GM12873 (cell line): ENCODE data around the gene RIMKLA.

Experiments used
- TF ChIP-seq, protein P1 (sequence below): IDR thresholded peaks from 2 replicates; pipeline ENCODE4 v1.5.1; 2012; ENCODE audit warnings: low read depth, mild to moderate bottlenecking, moderate library complexity, low read length, control low read depth; ENCODE audit not compliant: insufficient read depth; ENCODE audit errors: missing control alignments

RIMKLA gene

DNA sequence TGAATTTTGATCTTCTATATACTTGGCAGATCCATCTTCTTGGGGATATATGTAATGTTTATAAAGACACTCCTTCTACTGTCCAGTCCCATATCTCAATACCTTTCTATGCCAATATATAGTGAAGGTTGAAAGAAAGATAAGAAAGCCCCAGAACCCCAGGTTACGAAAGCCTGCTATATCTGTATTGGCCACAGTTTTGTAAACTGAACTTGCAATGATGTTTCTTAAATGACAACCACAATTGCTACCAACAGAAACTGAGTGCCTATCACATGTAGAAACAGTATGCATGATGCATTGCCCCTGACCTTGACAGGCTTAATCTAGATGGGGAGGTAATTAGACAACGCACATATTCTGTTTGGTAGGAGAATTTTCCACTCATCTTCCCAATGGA lies 7.8 kb upstream of the RIMKLA start:
- TF ChIP-seq, protein P1, sequence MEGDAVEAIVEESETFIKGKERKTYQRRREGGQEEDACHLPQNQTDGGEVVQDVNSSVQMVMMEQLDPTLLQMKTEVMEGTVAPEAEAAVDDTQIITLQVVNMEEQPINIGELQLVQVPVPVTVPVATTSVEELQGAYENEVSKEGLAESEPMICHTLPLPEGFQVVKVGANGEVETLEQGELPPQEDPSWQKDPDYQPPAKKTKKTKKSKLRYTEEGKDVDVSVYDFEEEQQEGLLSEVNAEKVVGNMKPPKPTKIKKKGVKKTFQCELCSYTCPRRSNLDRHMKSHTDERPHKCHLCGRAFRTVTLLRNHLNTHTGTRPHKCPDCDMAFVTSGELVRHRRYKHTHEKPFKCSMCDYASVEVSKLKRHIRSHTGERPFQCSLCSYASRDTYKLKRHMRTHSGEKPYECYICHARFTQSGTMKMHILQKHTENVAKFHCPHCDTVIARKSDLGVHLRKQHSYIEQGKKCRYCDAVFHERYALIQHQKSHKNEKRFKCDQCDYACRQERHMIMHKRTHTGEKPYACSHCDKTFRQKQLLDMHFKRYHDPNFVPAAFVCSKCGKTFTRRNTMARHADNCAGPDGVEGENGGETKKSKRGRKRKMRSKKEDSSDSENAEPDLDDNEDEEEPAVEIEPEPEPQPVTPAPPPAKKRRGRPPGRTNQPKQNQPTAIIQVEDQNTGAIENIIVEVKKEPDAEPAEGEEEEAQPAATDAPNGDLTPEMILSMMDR = no peak

DNA sequence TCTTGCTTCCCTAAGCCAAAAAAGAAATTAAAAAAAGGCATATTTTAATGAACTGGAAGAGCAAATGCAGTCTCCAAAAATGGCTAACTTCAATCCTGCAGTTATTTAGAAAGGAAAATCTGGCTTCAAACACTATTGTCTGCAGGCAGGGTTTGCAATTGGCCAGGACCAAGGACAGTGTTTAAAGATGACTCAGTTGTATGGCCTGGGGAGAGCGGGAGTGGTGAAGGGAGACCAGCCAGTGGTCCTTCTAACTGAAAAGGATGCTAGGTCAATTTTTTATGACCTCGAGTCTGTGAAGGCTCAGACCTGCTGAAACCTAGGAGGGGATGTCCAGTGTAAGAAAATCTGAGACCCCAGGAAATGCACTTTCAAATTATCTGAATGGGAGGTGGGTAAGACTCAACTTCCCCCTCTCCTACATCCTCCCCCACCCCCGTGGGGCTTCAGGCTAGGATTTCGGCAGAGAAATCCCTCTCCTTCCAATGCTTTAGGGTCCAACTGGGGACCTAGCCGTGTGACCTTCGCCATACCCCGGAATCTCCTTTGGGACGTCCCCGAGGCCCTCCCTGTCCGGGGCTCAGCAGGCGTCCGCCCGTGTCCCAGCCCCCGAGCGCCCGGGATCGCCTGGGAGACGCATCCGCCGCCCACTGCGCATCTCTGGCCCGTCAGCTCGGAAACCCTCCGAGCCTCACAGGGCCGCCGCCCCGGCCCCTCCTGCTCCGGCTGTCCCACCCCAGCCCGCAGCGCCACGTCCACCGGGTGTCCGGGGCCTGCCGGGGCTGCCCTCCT lies 602 bp upstream of the RIMKLA start:
- TF ChIP-seq, protein P1 = no peak

DNA sequence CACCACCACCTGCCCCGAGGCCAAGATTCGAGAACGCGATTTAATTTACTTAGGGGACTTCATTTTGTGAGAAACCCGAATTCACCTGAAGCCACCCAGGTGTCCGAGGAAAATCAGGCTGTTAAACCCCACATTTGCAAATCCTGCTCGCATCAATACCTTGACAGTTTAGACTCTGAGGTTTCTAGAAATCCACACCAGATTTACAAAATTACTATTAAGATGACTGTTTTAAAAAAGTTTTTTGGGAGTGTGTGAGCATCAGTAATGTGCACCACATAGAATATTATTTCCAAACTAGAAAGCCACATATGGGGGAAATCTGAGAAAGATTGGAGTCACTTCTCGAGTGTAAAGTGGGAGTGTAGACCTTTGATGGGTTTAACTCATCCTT lies 685 bp downstream of the RIMKLA start:
- TF ChIP-seq, protein P1 = no peak

DNA sequence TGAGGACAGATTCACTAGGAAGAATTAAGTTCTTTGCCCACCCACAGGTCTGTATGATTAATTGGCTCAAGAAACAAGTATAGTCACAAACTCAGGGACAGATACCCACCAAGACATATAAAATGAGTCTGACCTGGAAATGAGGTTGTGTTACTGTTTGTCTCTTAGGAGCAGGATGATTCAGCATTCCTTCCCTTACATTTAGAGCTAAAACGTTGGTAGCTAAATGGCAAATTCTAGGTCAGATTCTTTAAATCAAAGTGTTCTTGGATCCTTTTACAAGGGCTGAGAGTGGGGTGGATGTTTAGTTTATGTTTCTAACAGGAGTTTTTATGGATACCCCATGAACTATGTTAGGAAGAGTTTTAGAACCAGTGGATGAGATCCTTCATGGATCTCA lies 4.7 kb downstream of the RIMKLA start:
- TF ChIP-seq, protein P1 = no peak

DNA sequence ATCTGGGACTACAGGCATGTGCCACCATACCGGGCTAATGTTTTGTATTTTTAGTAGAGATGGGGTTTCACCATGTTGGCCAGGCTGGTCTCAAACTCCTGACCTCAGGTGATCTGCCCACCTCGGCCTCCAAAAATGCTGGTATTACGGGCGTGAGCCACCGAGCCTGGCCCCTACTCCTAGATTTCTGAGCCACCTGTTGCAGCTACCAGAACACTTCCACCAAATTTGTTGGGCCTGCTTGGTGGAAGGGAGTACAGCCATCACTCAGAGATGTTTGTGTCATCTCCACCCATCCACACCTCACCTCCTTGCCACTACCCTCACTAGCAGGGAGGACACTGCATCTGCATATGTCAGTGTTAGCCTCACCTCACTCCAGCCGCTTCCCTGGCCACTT lies 5.5 kb downstream of the RIMKLA start:
- TF ChIP-seq, protein P1 = no peak

DNA sequence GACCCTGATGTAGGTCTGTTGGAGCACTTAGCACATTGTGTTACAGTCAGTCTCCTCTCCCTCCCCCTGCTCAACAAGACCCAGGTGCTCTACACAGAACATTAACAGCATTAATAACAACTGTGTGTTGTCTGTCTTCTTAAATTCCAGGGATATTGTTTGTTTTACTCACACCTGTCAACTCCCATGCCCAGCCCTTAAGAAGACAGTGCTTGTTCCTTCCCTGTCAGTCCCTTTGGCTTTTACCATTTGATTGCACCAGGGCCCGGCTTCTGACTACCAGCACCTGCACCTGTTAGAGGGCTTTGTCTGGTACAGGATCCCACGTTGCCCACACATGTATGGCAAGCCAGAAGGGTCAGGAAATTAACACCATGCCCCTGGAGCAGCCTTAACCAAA lies 11.7 kb downstream of the RIMKLA start:
- TF ChIP-seq, protein P1 = no peak

DNA sequence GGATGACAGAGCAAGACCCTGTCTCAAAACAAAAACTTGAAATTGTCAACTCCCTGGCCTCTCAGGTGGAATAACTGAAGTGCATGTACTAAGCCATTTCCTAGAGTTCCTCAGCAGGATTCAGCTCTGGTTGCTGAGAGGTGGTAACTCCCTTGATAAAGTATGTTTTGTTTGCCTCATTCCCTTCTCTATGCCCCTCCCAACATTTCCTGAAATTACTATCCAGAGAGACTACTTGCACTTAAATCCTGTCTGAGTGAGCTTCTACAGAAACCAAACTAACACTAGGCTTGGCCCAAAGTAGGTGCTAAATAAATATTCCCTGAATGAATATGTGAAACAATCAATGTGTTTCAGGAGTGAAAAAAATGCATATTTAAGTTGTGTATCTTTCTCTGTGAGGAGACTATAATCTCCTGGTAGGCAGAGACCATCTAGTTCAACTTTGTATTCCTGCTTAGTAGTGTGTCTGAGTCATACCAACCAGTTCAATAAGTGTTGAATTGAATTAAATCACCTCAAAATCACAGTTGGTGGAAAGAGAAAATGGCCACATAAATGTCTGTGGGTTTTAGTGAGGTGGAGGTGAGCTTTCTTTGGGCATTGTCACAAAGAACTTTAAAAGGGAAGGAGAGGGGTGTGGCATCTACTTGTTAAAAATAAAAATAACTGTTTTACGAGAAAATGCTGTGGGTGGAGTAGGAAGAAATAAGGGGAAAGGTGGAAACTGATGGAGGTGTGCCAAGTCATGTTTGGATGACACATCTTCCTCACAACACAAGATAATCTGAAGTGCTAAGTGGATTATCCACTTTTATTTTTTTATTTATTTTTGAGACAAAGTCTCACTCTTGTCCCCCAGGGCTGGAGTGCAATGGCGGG lies 12.6 kb downstream of the RIMKLA start:
- TF ChIP-seq, protein P1 = no peak
